Mesenchymal stem cell (in vitro differentiated cells and primary cell): ENCODE measurements around the gene CSNK1A1L.

Experiments
- DNase-seq: peaks from one replicate; pipeline ENCODE4 v3.0.0-alpha.2; 2013
- H2AFZ ChIP-seq: one replicate; pipeline ENCODE4 v1.6.1; 2013; ENCODE audit warnings: low read depth, mild to moderate bottlenecking, control low read depth, inconsistent platforms, low read length, moderate library complexity
- H2AK5ac ChIP-seq: 2 replicates; pipeline ENCODE4 v1.6.1; 2013; ENCODE audit warnings: low read length, moderate library complexity, mild to moderate bottlenecking, inconsistent platforms; ENCODE audit not compliant: severe bottlenecking
- H2BK120ac ChIP-seq: one replicate; pipeline ENCODE4 v1.6.1; 2013; ENCODE audit warnings: low read depth, mild to moderate bottlenecking, inconsistent platforms, low read length, moderate library complexity
- H2BK12ac ChIP-seq, 2 experiments: one replicate each; pipeline ENCODE4 v1.6.1; 2013; ENCODE audit warnings: inconsistent platforms in 2 of 2, low read length in 2 of 2, mild to moderate bottlenecking in 2 of 2, moderate library complexity in 2 of 2, control low read depth in 1 of 2
- H2BK15ac ChIP-seq: one replicate; pipeline ENCODE4 v1.6.1; 2013; ENCODE audit warnings: mild to moderate bottlenecking, low read depth, inconsistent platforms; ENCODE audit not compliant: poor library complexity, severe bottlenecking
- H2BK5ac ChIP-seq: 2 replicates; pipeline ENCODE4 v1.6.1; 2013; ENCODE audit warnings: low read depth, mild to moderate bottlenecking, low read length, control low read depth, inconsistent platforms; ENCODE audit not compliant: poor library complexity, severe bottlenecking
- H3K14ac ChIP-seq, 2 experiments: one replicate each; pipeline ENCODE4 v1.6.1; 2013; ENCODE audit warnings: inconsistent platforms in 2 of 2, low read length in 2 of 2, control low read depth in 1 of 2, mild to moderate bottlenecking in 1 of 2, moderate library complexity in 1 of 2
- H3K18ac ChIP-seq, 2 experiments: one replicate each; pipeline ENCODE4 v1.6.1; 2013; ENCODE audit warnings: inconsistent platforms in 2 of 2, low read length in 2 of 2, control low read depth in 1 of 2, low read depth in 1 of 2, mild to moderate bottlenecking in 1 of 2
- H3K23ac ChIP-seq, 2 experiments: one replicate each; pipeline ENCODE4 v1.6.1; 2013; ENCODE audit warnings: inconsistent platforms in 2 of 2, low read length in 2 of 2, mild to moderate bottlenecking in 2 of 2, moderate library complexity in 2 of 2, control low read depth in 1 of 2
- H3K27ac ChIP-seq: 2 replicates; pipeline ENCODE4 v1.5.1; 2013; ENCODE audit warnings: mild to moderate bottlenecking, moderate library complexity, low read length, control low read depth, inconsistent platforms; ENCODE audit not compliant: poor library complexity, severe bottlenecking
- H3K27me3 ChIP-seq, 2 experiments: 2 replicates each; pipeline versions ENCODE4 v1.6.1 to v1.7.0; 2013; ENCODE audit warnings: low read length in 2 of 2, mild to moderate bottlenecking in 2 of 2, moderate library complexity in 2 of 2, control low read depth in 1 of 2, inconsistent platforms in 1 of 2; ENCODE audit not compliant: control insufficient read depth in 1 of 2, insufficient read depth in 1 of 2
- H3K36me3 ChIP-seq, 2 experiments: 2 replicates each; pipeline versions ENCODE4 v1.6.1 to v1.7.0; 2013; ENCODE audit warnings: low read length in 2 of 2, control low read depth in 1 of 2, inconsistent platforms in 1 of 2, low read depth in 1 of 2, mild to moderate bottlenecking in 1 of 2; ENCODE audit not compliant: insufficient read depth in 2 of 2, control insufficient read depth in 1 of 2
- H3K4ac ChIP-seq, 2 experiments: one replicate each; pipeline ENCODE4 v1.6.1; 2013; ENCODE audit warnings: inconsistent platforms in 2 of 2, low read length in 2 of 2, mild to moderate bottlenecking in 2 of 2, moderate library complexity in 2 of 2, control low read depth in 1 of 2, low read depth in 1 of 2
- H3K4me1 ChIP-seq: 2 replicates; pipeline ENCODE4 v1.6.1; 2013; ENCODE audit warnings: low read depth, low read length, control low read depth; ENCODE audit not compliant: control insufficient read depth, insufficient read depth
- H3K4me2 ChIP-seq: 2 replicates; pipeline ENCODE4 v1.6.1; 2013; ENCODE audit warnings: low read length, mild to moderate bottlenecking, inconsistent platforms; ENCODE audit not compliant: poor library complexity, severe bottlenecking
- H3K4me3 ChIP-seq, 2 experiments: 2 replicates each; pipeline versions ENCODE4 v1.5.1 to v1.7.0; 2013; ENCODE audit warnings: low read length in 2 of 2, mild to moderate bottlenecking in 2 of 2, control low read depth in 1 of 2, low read depth in 1 of 2; ENCODE audit not compliant: insufficient read depth in 1 of 2
- H3K79me1 ChIP-seq: replicated peaks from 2 replicates; pipeline ENCODE4 v1.6.1; 2013; ENCODE audit warnings: mild to moderate bottlenecking, control low read depth, low read length, inconsistent platforms; ENCODE audit not compliant: poor library complexity, severe bottlenecking
- H3K9ac ChIP-seq: 2 replicates; pipeline ENCODE4 v1.7.0; 2013; ENCODE audit warnings: mild to moderate bottlenecking, low read length, moderate library complexity
- H3K9me3 ChIP-seq: 2 replicates; pipeline ENCODE4 v1.7.0; 2013; ENCODE audit warnings: mild to moderate bottlenecking, low read length; ENCODE audit not compliant: control insufficient read depth
- H4K8ac ChIP-seq: one replicate; pipeline ENCODE4 v1.6.1; 2013; ENCODE audit warnings: inconsistent platforms, mild to moderate bottlenecking, low read length, moderate library complexity
- H4K91ac ChIP-seq: one replicate; pipeline ENCODE4 v1.6.1; 2013; ENCODE audit warnings: mild to moderate bottlenecking, low read length, inconsistent platforms
- WGBS: methylation state at CpG from one replicate; pipeline ENCODE4 v1.1.7; 2013; ENCODE audit warnings: mixed read lengths; 5-methylcytosine and 5-hydroxymethylcytosine counted together

Gene CSNK1A1L

GRCh38 chr13:37113534-37113933, 8.1 kb upstream of the CSNK1A1L start:
- no peak for DNase-seq
- Histone ChIP-seq H3K36me3 (no peaks in the 10 kb centered on the region), H3K4me2 (no peak overlapping the region), H3K23ac (no peak overlapping the region), H2BK12ac (no peak overlapping the region), H3K4me3 (no peak overlapping the region), H2AFZ (no peak overlapping the region), H3K27me3 (no peaks in the 10 kb centered on the region), H2AK5ac (no peak overlapping the region), H3K27ac (no peak overlapping the region), H2BK5ac (no peak overlapping the region), H3K79me1 (no peaks in the 10 kb centered on the region), H2BK15ac (no peak overlapping the region), H3K4me1 (no peaks in the 10 kb centered on the region), H4K91ac (no peak overlapping the region), H3K9me3 (no peaks in the 10 kb centered on the region), H3K14ac (no peak overlapping the region), H3K9ac (no peak overlapping the region), H4K8ac (no peak overlapping the region), H3K18ac (no peak overlapping the region), H3K4ac (no peak overlapping the region), H2BK120ac (no peak overlapping the region)
- 100% methylated on average over 2 of the region's 2 CpGs for WGBS

GRCh38 chr13:37109051-37109678, 3.7 kb upstream of the CSNK1A1L start:
- H3K4me2 ChIP-seq, result no peak overlapping the region

GRCh38 chr13:37107868-37108267, 2.4 kb upstream of the CSNK1A1L start:
- no peak overlapping the region for H3K4me2 ChIP-seq
- H2BK12ac ChIP-seq, result no peak overlapping the region
- H3K14ac ChIP-seq, result no peak overlapping the region
- H3K36me3 ChIP-seq, result no peaks in the 10 kb centered on the region
- no peak overlapping the region for H2AFZ ChIP-seq
- no peaks in the 10 kb centered on the region for H3K79me1 ChIP-seq
- H2BK15ac ChIP-seq, result no peak overlapping the region
- no peak overlapping the region for H2BK5ac ChIP-seq
- WGBS, result no CpG with 5 or more reads among the region's 1 CpG
- no peak overlapping the region for H4K91ac ChIP-seq
- H3K9me3 ChIP-seq, result no peaks in the 10 kb centered on the region
- H3K27me3 ChIP-seq, result no peaks in the 10 kb centered on the region
- H3K4ac ChIP-seq, result no peak overlapping the region
- no peak overlapping the region for H3K23ac ChIP-seq
- H3K4me3 ChIP-seq, result no peak overlapping the region
- H3K18ac ChIP-seq, result no peak overlapping the region
- no peak for DNase-seq
- no peak overlapping the region for H4K8ac ChIP-seq
- no peak overlapping the region for H2AK5ac ChIP-seq
- no peak overlapping the region for H2BK120ac ChIP-seq
- H3K4me1 ChIP-seq, result no peaks in the 10 kb centered on the region
- H3K27ac ChIP-seq, result no peak overlapping the region
- no peak overlapping the region for H3K9ac ChIP-seq

More at GRCh38 chr13:37109051-37109678, 3.7 kb upstream of the CSNK1A1L start:
- DNase-seq, result peak; percentile 58
- Histone ChIP-seq H3K18ac (no peak overlapping the region), H3K4ac (no peak overlapping the region), H3K23ac (no peak overlapping the region), H2BK12ac (no peak overlapping the region), H2BK15ac (no peak overlapping the region), H2BK5ac (no peak overlapping the region), H4K8ac (no peak overlapping the region), H3K9me3 (no peaks in the 10 kb centered on the region), H3K79me1 (no peaks in the 10 kb centered on the region), H2BK120ac (no peak overlapping the region), H2AK5ac (no peak overlapping the region), H3K36me3 (no peaks in the 10 kb centered on the region), H3K27me3 (no peaks in the 10 kb centered on the region), H3K27ac (no peak overlapping the region), H3K4me3 (no peak overlapping the region), H2AFZ (no peak overlapping the region), H4K91ac (no peak overlapping the region), H3K14ac (no peak overlapping the region), H3K4me1 (no peaks in the 10 kb centered on the region), H3K9ac (peak overlapping the region; percentile 22)
- no CpG with 5 or more reads among the region's 1 CpG for WGBS

- Histone ChIP-seq H3K4me2 (no peak overlapping the region), H2BK15ac (no peak overlapping the region), H2BK12ac (no peak overlapping the region), H2BK120ac (no peak overlapping the region), H3K14ac (no peak overlapping the region), H3K79me1 (no peaks in the 10 kb centered on the region), H3K9me3 (no peaks in the 10 kb centered on the region), H2AFZ (no peak overlapping the region), H3K4me3 (no peak overlapping the region), H3K9ac (no peak overlapping the region), H3K27ac (no peak overlapping the region), H3K4ac (no peak overlapping the region), H3K27me3 (no peaks in the 10 kb centered on the region), H4K8ac (no peak overlapping the region), H3K36me3 (no peaks in the 10 kb centered on the region), H3K23ac (no peak overlapping the region), H3K4me1 (no peaks in the 10 kb centered on the region), H2AK5ac (no peak overlapping the region), H3K18ac (no peak overlapping the region), H4K91ac (no peak overlapping the region), H2BK5ac (no peak overlapping the region)
- WGBS, result 96% methylated on average over 4 of the region's 4 CpGs
- no peak for DNase-seq
These were observed 2.0 kb upstream of the CSNK1A1L start for GRCh38 chr13:37107456-37107855.
